HL-60 (cell line): ENCODE results near the gene DNAH14.

ENCODE experiments used
- CTCF ChIP-seq: IDR thresholded peaks from one replicate; pipeline ENCODE4 v1.5.1; 2011; ENCODE audit warnings: low read length, control low read depth, inconsistent platforms; ENCODE audit not compliant: insufficient read depth
- GABPA ChIP-seq: IDR thresholded peaks from 2 replicates; pipeline ENCODE4 v1.6.1; 2012; ENCODE audit warnings: low read depth
- POLR2AphosphoS5 ChIP-seq: IDR thresholded peaks from 2 replicates; pipeline ENCODE4 v1.6.1; 2012; ENCODE audit warnings: low read depth
- SPI1 ChIP-seq: IDR thresholded peaks from 2 replicates; pipeline ENCODE4 v1.6.1; 2012; ENCODE audit warnings: low read depth, mild to moderate bottlenecking, borderline replicate concordance
- TF ChIP-seq, protein P1 (sequence below): IDR thresholded peaks from 2 replicates; pipeline ENCODE4 v1.6.1; 2012; ENCODE audit warnings: low read depth; ENCODE audit not compliant: insufficient replicate concordance

DNA sequence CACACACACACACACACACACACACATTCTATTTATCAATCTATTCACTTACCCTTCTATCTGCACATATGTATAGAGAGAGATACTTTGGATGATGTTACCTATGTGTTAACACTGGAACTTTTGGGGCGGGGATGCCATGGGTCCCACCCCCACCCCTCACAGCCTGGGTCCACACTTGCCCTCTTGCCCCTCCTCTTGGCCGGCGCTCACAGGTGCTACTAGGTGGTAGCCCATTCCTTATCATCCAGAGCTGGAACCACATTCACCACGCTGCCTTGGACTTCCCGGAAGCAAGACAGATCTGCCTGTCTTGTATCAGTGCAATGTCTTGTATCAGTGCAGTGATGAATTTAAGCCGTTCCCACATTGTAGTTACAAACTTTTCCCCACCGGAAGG, 413.2 kb downstream of the DNAH14 start:
- TF ChIP-seq CTCF, result no peak
- no peak for TF ChIP-seq POLR2AphosphoS5
- no peak for TF ChIP-seq SPI1
- TF ChIP-seq, protein P1, sequence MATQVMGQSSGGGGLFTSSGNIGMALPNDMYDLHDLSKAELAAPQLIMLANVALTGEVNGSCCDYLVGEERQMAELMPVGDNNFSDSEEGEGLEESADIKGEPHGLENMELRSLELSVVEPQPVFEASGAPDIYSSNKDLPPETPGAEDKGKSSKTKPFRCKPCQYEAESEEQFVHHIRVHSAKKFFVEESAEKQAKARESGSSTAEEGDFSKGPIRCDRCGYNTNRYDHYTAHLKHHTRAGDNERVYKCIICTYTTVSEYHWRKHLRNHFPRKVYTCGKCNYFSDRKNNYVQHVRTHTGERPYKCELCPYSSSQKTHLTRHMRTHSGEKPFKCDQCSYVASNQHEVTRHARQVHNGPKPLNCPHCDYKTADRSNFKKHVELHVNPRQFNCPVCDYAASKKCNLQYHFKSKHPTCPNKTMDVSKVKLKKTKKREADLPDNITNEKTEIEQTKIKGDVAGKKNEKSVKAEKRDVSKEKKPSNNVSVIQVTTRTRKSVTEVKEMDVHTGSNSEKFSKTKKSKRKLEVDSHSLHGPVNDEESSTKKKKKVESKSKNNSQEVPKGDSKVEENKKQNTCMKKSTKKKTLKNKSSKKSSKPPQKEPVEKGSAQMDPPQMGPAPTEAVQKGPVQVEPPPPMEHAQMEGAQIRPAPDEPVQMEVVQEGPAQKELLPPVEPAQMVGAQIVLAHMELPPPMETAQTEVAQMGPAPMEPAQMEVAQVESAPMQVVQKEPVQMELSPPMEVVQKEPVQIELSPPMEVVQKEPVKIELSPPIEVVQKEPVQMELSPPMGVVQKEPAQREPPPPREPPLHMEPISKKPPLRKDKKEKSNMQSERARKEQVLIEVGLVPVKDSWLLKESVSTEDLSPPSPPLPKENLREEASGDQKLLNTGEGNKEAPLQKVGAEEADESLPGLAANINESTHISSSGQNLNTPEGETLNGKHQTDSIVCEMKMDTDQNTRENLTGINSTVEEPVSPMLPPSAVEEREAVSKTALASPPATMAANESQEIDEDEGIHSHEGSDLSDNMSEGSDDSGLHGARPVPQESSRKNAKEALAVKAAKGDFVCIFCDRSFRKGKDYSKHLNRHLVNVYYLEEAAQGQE, result no peak
- TF ChIP-seq GABPA, result no peak
